Activated CD8-positive, alpha-beta T cell treated with anti-CD3 and anti-CD28 coated beads, Interleukin-2, amount 10 ng/mL, durations not matched to agents 7 days and 5 days (primary cell): ENCODE results near the gene UGP2. TPM values are rescaled to one million over a fixed set of nuclear protein-coding genes. Genes with fewer than 3 reads are reported as not detected.

Experiments used
- ATAC-seq: fragments of 150-1000 bp; cut with Tn5 transposase; one replicate; pipeline ENCODE4 v1.10.0; 2021; ENCODE audit warnings: moderate library complexity
- CTCF ChIA-PET: fragments of 350-600 bp; sonication (Branson Sonifier 250); formaldehyde crosslinking; loops from one replicate; lab custom pipeline; 2021; ENCODE audit warnings: antibody characterized with exemption; lab: Charles Lee
- POLR2A ChIA-PET: fragments of 350-600 bp; sonication (Branson Sonifier 250); formaldehyde crosslinking; loops from one replicate; lab custom pipeline; 2021; ENCODE audit warnings: antibody characterized with exemption; lab: Charles Lee
- DNase-seq: peaks from one replicate; pipeline ENCODE4 v3.0.0-alpha.2; 2020
- H3K27ac Mint-ChIP-seq: one replicate; pipeline ENCODE4 v1.8.0; 2021; ENCODE audit warnings: mild to moderate bottlenecking, mixed read lengths
- H3K27me3 Mint-ChIP-seq: one replicate; pipeline ENCODE4 v1.8.0; 2021; ENCODE audit warnings: low read depth, mixed read lengths
- H3K36me3 Mint-ChIP-seq: one replicate; pipeline ENCODE4 v1.8.0; 2021; ENCODE audit warnings: low read depth, mixed read lengths
- H3K4me1 Mint-ChIP-seq: one replicate; pipeline ENCODE4 v1.8.0; 2021; ENCODE audit warnings: low read depth, mixed read lengths
- H3K4me3 Mint-ChIP-seq: one replicate; pipeline ENCODE4 v1.8.0; 2021; ENCODE audit warnings: mild to moderate bottlenecking, mixed read lengths
- H3K9me3 Mint-ChIP-seq: one replicate; pipeline ENCODE4 v1.8.0; 2022; ENCODE audit warnings: mixed read lengths; ENCODE audit not compliant: insufficient read depth
- total RNA-seq, 2 experiments: library from RNA; stranded (reverse); gene quantifications; one replicate each; pipeline ENCODE4 v1.2.3, GENCODE V29; 2021

The UGP2 gene
- total RNA-seq, 2 experiments from 2014 or later: 161 to 164 TPM

DNA sequence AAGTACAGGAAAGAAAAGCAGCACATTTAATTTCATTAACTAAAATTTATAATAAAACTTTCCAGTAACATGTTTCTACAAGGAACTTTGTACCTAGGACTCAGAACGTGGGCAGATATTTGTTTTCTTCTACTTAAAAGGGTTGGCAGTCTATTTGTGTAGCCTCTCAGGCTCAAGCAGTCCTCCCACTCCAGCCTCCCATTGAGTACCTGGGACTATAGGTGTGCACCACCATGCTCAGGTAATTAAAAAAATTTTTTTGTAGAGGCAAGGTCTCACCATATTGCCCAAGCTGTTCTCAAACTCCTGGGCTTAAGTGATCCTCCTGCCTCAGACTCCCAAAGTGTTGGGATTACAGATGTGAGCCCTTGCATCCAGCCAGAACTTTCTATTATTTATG, 36.8 kb downstream of the UGP2 start:
- DNase-seq (no peak), ATAC-seq (no peak)
- Mint-ChIP-seq H3K9me3 (no peaks in the 10 kb centered on the region), H3K27me3 (no peaks in the 10 kb centered on the region), H3K4me3 (no peak overlapping the region), H3K27ac (no peak overlapping the region), H3K36me3 (peaks cover 67% of the 10 kb centered on the region), H3K4me1 (peaks cover 24% of the 10 kb centered on the region)
- ChIA-PET CTCF (interaction anchor here (0.9 to 1.0 kb wide), 2 partner anchors 17 to 22 kb away, joined by 3 to 4 read pairs; no protein-coding TSS in a partner anchor), POLR2A (interaction anchor here (0.7 to 1.2 kb wide), 2 partner anchors 12 to 25 kb away, joined by 3 read pairs; no protein-coding TSS in a partner anchor)

DNA sequence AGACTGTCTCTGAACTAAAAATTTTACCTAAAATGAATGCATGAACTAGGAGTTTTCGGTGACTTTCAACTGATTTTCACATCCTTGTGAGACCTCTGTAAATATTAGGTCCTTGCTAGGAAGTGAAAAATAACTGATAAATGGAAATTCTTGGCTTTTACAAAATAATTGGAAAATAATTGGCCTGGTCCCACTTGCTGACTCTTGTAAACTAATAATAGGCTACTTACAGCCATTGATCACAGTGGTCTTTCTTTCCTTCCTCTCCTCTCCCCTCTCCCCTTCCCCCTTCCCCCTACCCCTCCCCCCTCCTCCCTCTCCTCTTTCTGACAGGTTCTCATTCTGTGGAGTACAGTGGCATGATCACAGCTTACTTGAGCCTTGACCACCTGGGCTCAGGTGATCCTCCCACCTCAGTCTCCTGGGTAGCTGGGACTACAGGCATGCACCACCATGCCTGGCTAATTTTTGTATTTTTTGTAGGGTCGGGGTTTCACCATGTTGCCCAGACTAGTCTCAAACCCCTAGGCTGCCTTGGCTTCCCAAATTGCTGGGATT, 38.3 kb downstream of the UGP2 start:
- ChIA-PET CTCF (no interaction called here), POLR2A (no interaction called here)
- ATAC-seq (no peak), DNase-seq (no peak)
- peaks cover 19% of the 10 kb centered on the region for H3K4me1 Mint-ChIP-seq
- H3K9me3 Mint-ChIP-seq: no peaks in the 10 kb centered on the region
- H3K4me3 Mint-ChIP-seq: no peak overlapping the region
- no peaks in the 10 kb centered on the region for H3K27me3 Mint-ChIP-seq
- H3K27ac Mint-ChIP-seq: no peak overlapping the region
- peaks cover 64% of the 10 kb centered on the region for H3K36me3 Mint-ChIP-seq

DNA sequence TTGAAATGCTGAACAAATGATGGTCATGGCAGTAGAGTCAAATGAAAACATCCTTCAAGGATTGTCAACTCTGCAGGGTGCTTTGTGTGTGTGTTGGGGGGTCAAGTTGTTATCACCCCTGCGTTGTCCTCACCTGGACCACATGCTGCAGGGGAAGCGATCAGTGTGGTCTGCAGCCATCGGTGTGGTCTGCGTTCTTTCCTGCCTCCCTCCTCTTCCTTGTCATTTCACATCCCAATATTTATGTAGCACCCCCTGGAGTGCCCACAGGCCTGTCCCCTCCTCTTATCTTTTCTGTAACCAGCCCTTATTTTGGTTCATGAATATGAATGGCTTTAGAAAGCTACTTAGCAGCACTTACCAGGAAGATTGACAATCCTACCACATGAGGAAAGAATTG, 38.9 kb downstream of the UGP2 start:
- POLR2A ChIA-PET: no interaction called here
- Mint-ChIP-seq H3K4me1 (peaks cover 18% of the 10 kb centered on the region), H3K4me3 (no peak overlapping the region), H3K27me3 (no peaks in the 10 kb centered on the region), H3K9me3 (no peaks in the 10 kb centered on the region), H3K27ac (no peak overlapping the region), H3K36me3 (peaks cover 64% of the 10 kb centered on the region)
- CTCF ChIA-PET: no interaction called here
- ATAC-seq: no peak
- no peak for DNase-seq

DNA sequence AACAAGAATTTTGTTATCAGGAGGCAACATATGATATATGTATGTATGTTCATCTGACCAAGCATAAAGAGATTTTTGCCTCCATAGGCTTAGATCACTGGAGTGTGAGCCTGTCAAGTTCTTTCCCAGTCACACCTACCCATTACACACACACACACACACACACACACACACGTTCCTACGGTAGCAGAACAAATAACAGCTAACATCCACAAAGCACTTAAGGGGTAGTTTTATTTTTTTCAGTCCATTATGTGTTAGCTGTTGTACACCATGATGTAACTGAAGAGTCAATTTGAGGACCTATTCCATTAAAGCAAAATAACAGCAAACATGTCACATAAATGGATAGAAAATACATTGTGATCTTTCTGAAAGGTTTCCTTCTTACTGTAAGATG, 39.5 kb downstream of the UGP2 start:
- ChIA-PET POLR2A (no interaction called here), CTCF (no interaction called here)
- peaks cover 14% of the 10 kb centered on the region for H3K4me1 Mint-ChIP-seq
- no peak overlapping the region for H3K27ac Mint-ChIP-seq
- ATAC-seq (no peak), DNase-seq (no peak)
- H3K4me3 Mint-ChIP-seq: no peak overlapping the region
- H3K9me3 Mint-ChIP-seq: no peaks in the 10 kb centered on the region
- no peaks in the 10 kb centered on the region for H3K27me3 Mint-ChIP-seq
- peaks cover 61% of the 10 kb centered on the region for H3K36me3 Mint-ChIP-seq

DNA sequence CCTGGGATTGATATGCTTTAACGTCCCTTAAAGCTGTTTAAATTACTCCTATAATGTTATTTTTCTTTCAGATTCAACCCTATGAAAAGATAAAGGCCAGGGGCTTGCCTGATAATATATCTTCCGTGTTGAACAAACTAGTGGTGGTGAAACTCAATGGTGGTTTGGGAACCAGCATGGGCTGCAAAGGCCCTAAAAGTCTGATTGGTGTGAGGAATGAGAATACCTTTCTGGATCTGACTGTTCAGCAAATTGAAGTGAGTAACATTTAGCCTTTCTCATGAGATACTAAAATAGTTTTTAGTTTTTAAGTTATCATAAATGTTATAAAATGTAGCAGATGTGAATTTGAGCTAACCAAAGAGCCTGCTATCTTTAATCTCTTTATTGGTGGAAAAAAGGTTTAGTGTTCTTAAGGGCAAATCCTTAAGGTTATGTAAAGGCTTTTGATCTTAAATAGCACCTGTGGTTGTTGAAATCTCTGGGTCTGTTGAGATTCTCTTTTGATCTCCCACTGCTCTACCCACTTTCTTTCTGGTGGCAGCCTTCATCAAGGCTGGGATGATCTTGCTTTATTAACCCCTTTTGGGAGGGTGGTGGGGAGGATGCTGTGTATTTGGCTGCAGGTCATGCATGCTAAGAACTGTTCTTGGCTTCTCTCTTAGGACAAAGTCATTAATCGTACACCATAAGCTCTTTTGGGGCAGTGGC, 40.9 kb downstream of the UGP2 start:
- H3K27me3 Mint-ChIP-seq: no peaks in the 10 kb centered on the region
- CTCF ChIA-PET: interaction anchor here (1.2 to 1.5 kb wide), 2 partner anchors 11 to 14 kb away, joined by 3 to 4 read pairs; no protein-coding TSS in a partner anchor
- peaks cover 55% of the 10 kb centered on the region for H3K36me3 Mint-ChIP-seq
- no peak for ATAC-seq
- POLR2A ChIA-PET: interaction anchor here (0.8 kb wide), 1 partner anchor 41 kb away, joined by 4 read pairs; the partner anchor contains the start of gene UGP2
- peaks cover 12% of the 10 kb centered on the region for H3K4me1 Mint-ChIP-seq
- peak overlapping the region; percentile 7 for H3K27ac Mint-ChIP-seq
- H3K4me3 Mint-ChIP-seq: no peak overlapping the region
- DNase-seq: no peak
- H3K9me3 Mint-ChIP-seq: no peaks in the 10 kb centered on the region

DNA sequence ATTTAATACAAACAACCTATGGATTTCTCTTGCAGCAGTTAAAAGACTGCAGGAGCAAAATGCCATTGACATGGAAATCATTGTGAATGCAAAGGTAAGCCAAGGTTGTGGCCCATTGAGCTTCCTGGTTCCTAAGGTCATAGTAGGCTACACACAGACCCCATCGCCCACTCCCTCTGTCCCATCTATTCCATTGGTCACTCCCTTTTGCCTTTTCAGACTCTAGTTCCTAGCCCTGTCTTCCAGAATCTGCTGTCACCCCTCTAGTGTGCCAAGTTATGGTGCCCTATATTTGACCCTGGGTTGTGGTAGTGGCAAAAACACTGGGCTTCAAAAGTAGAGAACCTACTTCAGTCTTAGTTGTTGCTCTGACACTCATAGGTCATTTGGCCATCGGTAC, 44.7 kb downstream of the UGP2 start:
- Mint-ChIP-seq H3K27ac (no peak overlapping the region), H3K9me3 (no peaks in the 10 kb centered on the region), H3K36me3 (peaks cover 63% of the 10 kb centered on the region), H3K27me3 (no peaks in the 10 kb centered on the region), H3K4me3 (no peak overlapping the region), H3K4me1 (peaks cover 5% of the 10 kb centered on the region)
- no peak for ATAC-seq
- ChIA-PET CTCF (interaction anchor here (1.0 kb wide), 1 partner anchor 13 kb away, joined by 3 read pairs; no protein-coding TSS in a partner anchor), POLR2A (no interaction called here)
- DNase-seq: no peak

DNA sequence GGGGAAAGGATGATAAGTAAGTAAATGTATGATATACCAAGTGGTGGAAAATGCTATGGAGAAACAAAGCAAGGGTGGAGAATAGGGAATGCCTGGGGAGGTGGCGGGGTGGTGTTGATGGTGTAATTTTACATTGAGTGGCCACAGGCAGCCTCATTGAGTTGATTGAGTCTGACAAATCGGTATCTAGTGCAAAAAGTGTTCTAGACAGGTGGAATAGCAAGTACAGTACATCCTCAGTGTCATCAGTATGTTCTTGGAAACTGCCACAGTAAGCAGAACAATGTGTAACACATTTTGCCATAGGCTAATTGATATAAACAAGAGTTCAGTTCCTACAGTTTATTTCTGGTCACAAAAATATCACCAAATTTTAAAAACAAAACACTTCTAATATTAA, 46.4 kb downstream of the UGP2 start:
- ChIA-PET POLR2A (no interaction called here), CTCF (interaction anchor here (1.1 kb wide), 1 partner anchor 26 kb away, joined by 3 read pairs; no protein-coding TSS in a partner anchor)
- Mint-ChIP-seq H3K36me3 (peaks cover 60% of the 10 kb centered on the region), H3K4me1 (no peaks in the 10 kb centered on the region), H3K27ac (peak overlapping the region; percentile 4), H3K9me3 (no peaks in the 10 kb centered on the region), H3K4me3 (no peak overlapping the region), H3K27me3 (no peaks in the 10 kb centered on the region)
- no peak for DNase-seq
- no peak for ATAC-seq

DNA sequence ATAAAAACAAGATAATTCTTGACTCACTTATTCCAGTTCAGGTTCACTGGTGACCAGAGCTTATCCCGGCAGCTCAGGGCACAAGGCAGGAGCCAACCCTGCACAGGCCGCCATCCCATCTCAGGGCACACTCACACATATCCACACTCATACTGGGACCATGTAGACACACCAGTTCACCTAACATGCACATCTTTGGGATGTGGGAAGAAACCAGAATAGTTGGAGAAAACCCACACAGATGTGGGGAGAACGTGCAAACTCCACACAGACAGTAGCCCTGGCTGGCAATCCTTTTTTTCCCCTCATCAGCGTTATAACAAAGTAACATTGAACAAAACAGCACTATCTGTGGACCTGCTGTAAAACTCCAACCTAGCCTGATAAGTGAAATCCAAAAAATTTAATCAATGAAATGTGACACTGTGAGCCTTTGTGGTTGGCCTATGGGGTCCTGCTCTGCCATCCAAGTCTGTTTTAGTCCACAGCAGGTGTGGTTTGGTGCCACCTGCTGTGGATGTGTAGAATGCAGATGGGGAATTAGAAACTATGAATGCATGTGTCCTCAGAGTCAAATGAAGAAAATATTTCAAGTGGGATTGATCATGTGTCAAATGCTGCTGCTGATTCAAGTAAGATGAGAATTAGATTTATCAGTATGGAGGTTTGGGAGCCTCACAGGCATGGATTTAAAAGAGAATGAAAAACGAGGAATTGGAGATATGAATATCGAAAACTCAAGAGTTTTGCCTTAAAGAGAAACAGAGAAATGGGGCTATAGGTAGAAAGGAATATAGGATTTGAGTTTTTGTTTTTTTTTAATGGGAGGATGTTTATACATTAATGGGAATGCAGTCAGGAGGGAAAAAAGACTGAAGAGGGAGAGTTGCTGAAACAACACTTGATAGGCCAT, 47.0 kb downstream of the UGP2 start:
- ATAC-seq (peak; percentile 74), DNase-seq (peak; percentile 60)
- Mint-ChIP-seq H3K4me1 (no peaks in the 10 kb centered on the region), H3K36me3 (peaks cover 60% of the 10 kb centered on the region), H3K9me3 (no peaks in the 10 kb centered on the region), H3K27me3 (no peaks in the 10 kb centered on the region), H3K27ac (peak overlapping the region; percentile 24), H3K4me3 (no peak overlapping the region)
- ChIA-PET POLR2A (no interaction called here), CTCF (interaction anchor here (0.9 to 1.8 kb wide), 6 partner anchors 24 to 196 kb away, joined by 3 to 6 read pairs (median 4); no protein-coding TSS in a partner anchor)

- peaks cover 55% of the 10 kb centered on the region for H3K36me3 Mint-ChIP-seq
- H3K9me3 Mint-ChIP-seq: no peaks in the 10 kb centered on the region
- CTCF ChIA-PET: interaction anchor here (0.7 to 1.8 kb wide), 5 partner anchors 9 to 192 kb away, joined by 3 to 6 read pairs (median 5); no protein-coding TSS in a partner anchor
- no peak overlapping the region for H3K27ac Mint-ChIP-seq
- no peak overlapping the region for H3K4me3 Mint-ChIP-seq
- no peaks in the 10 kb centered on the region for H3K27me3 Mint-ChIP-seq
- DNase-seq: no peak
- ATAC-seq: no peak
- POLR2A ChIA-PET: no interaction called here
- H3K4me1 Mint-ChIP-seq: no peaks in the 10 kb centered on the region
Measured at GRCh38 chr2:63890678-63891077, 49.0 kb downstream of the UGP2 start.

DNA sequence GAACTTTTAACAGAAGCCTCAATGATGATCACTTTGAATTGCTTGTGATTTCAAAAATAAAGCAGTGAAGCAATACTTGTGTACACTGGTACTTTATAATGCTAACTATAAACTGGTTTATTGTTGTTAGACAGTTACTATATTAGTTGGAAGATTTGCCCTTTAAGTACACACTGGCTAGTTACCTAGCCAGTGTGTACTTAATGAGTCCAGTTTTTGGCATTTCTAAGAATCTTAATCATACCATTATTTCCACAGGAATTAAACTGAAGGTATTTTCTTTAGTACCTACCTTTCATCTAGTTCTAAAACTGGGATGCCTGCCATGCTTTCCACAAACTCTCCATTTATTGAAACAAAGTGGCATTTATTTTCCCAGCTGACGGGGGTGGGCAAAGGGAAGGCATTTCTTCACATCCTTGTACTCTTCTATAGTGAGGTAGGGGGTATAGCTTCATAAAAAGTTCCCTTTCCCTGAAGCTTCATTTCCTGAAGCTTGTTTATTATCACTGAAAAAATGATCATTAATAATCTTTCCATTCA, 49.9 kb downstream of the UGP2 start:
- no peak overlapping the region for H3K27ac Mint-ChIP-seq
- DNase-seq: no peak
- H3K4me3 Mint-ChIP-seq: no peak overlapping the region
- H3K36me3 Mint-ChIP-seq: peaks cover 57% of the 10 kb centered on the region
- H3K4me1 Mint-ChIP-seq: no peaks in the 10 kb centered on the region
- H3K27me3 Mint-ChIP-seq: no peaks in the 10 kb centered on the region
- no peaks in the 10 kb centered on the region for H3K9me3 Mint-ChIP-seq
- POLR2A ChIA-PET: no interaction called here
- no peak for ATAC-seq
- CTCF ChIA-PET: interaction anchor here (0.6 to 1.2 kb wide), 2 partner anchors 14 to 193 kb away, joined by 3 read pairs; no protein-coding TSS in a partner anchor

DNA sequence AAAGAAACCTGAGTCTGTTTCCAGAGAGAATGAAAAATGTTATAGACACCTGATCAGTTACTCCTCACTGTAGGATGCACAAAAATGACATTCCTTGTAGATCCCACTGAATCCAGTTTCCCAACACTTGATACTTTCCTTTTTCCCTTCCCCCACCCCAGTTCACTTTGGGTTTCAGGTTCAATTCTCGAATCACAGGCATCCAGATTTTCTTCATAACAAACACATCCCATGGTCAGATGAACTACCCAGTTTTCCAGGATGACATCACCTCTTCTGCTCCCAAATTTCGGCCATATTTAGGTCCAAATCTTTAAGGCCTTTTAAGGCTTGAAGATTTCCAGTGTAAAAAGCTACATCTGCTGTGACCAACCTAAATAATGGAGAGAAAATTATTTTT, 51.5 kb downstream of the UGP2 start:
- peaks cover 58% of the 10 kb centered on the region for H3K36me3 Mint-ChIP-seq
- H3K27ac Mint-ChIP-seq: no peak overlapping the region
- ATAC-seq (no peak), DNase-seq (no peak)
- no peaks in the 10 kb centered on the region for H3K9me3 Mint-ChIP-seq
- no peak overlapping the region for H3K4me3 Mint-ChIP-seq
- POLR2A ChIA-PET: no interaction called here
- CTCF ChIA-PET: interaction anchor here (1.3 kb wide), 1 partner anchor 32 kb away, joined by 5 read pairs; no protein-coding TSS in a partner anchor
- no peaks in the 10 kb centered on the region for H3K27me3 Mint-ChIP-seq
- H3K4me1 Mint-ChIP-seq: no peaks in the 10 kb centered on the region
